HEK293T (cell line): Measurements from ENCODE around the gene DNAJC5.

Experiments
- ARNT ChIP-seq: fragments of 450-650 bp; IDR thresholded peaks from 2 replicates; pipeline ENCODE4 v1.6.1; 2017; ENCODE audit warnings: mild to moderate bottlenecking
- BHLHE40 ChIP-seq: fragments of 450-650 bp; IDR thresholded peaks from 2 replicates; pipeline ENCODE4 v1.6.1; 2016; ENCODE audit warnings: mild to moderate bottlenecking, moderate library complexity, borderline replicate concordance
- CTBP1 ChIP-seq: fragments of 450-650 bp; IDR thresholded peaks from 2 replicates; pipeline ENCODE4 v1.6.1; 2016; ENCODE audit warnings: borderline replicate concordance
- ELF4 ChIP-seq: fragments of 450-650 bp; IDR thresholded peaks from 2 replicates; pipeline ENCODE4 v1.6.1; 2017; ENCODE audit warnings: antibody characterized with exemption
- FOXA1 ChIP-seq: fragments of 450-650 bp; IDR thresholded peaks from 2 replicates; pipeline ENCODE4 v1.6.1; 2016; ENCODE audit warnings: mild to moderate bottlenecking
- FOXK2 ChIP-seq: fragments of 450-650 bp; IDR thresholded peaks from 2 replicates; pipeline ENCODE4 v1.6.1; 2016; ENCODE audit warnings: mild to moderate bottlenecking
- FOXM1 ChIP-seq: fragments of 450-650 bp; IDR thresholded peaks from 2 replicates; pipeline ENCODE4 v1.6.1; 2017; ENCODE audit warnings: mild to moderate bottlenecking, borderline replicate concordance
- HDGF ChIP-seq: fragments of 450-650 bp; IDR thresholded peaks from 2 replicates; pipeline ENCODE4 v1.6.1; 2017; ENCODE audit warnings: antibody characterized with exemption, borderline replicate concordance
- NFRKB ChIP-seq: fragments of 450-650 bp; IDR thresholded peaks from 2 replicates; pipeline ENCODE4 v1.6.1; 2016; ENCODE audit warnings: mild to moderate bottlenecking, moderate library complexity
- SP1 ChIP-seq: fragments of 450-650 bp; IDR thresholded peaks from 2 replicates; pipeline ENCODE4 v1.6.1; 2017

DNA sequence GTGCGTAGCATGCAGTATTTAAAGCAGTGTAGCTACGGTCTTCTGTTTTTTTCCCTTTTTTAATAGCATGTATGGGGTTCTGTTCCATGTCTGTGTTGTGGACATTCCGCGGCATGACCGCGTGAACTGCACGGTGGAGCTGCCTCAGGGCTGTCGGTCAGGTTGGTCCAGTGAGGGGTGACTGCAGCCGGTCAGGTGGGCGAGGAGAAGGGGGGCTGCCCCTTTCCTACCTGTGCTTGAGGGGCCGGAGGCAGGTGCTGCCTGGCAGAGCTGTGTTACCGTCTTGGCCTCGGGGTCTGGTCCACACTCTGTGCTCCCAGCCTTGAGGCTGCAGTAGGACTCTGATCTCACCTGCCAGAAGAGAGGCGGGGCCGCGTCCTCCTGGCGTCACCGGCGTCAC, 36.8 kb downstream of the DNAJC5 start:
- TF ChIP-seq BHLHE40, result no peak
- TF ChIP-seq FOXK2, result no peak
- no peak for TF ChIP-seq ELF4
- TF ChIP-seq CTBP1, result no peak
- no peak for TF ChIP-seq SP1
- TF ChIP-seq HDGF, result no peak
- TF ChIP-seq FOXM1, result no peak
- no peak for TF ChIP-seq NFRKB
- no peak for TF ChIP-seq FOXA1
- no peak for TF ChIP-seq ARNT
